Activated T-cell treated with anti-CD3 and anti-CD28 coated beads for 4 hours (primary cell): ENCODE results near the gene FGGY.
A peak's percentile ranks its signal among the peaks of the same experiment; 100 is the strongest.
"Not testable (repeated sequence)": the region's sequence is repeated elsewhere in the genome, so short reads cannot be mapped to it uniquely, and the experiment has no call there.

Source experiments
- DNase-seq: peaks from one replicate; pipeline ENCODE4 v3.0.0-alpha.2; 2020

The FGGY gene

DNA sequence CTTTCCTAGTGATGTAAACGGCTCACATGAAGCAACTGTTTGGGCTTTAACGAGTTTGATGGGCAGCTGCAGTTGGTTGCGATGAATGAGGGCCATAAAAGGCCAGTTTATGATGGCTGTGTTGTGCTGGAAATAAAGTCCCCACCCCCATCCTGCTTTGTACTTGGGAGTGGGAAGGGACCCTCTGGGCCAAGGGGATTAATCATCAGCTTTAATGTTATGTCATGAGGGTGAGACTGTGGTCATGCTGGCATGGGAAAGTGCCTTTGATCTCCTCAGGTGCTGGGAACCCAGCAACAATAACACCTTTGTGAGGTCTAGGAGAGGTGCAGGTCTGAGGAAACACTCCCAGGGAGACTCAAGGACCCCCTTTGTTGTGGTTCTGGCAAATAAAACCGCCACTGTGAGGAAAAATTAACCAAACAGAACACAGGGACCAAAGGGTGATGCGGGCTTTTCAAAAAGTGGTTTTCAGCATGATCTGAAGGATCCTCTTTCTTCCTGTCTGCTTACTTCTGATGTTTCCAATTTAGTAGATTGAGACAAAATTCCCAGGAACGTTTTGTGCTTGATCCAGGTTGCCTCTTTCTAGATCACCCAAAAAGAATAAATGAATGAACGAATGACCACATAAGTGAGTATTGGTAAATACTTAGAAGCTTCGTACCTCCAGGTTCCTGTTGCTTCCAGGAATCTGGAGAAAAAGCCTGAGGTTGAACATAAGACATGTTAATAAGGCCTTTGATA is 260.1 kb downstream of the FGGY start:
- DNase-seq, result no peak

DNA sequence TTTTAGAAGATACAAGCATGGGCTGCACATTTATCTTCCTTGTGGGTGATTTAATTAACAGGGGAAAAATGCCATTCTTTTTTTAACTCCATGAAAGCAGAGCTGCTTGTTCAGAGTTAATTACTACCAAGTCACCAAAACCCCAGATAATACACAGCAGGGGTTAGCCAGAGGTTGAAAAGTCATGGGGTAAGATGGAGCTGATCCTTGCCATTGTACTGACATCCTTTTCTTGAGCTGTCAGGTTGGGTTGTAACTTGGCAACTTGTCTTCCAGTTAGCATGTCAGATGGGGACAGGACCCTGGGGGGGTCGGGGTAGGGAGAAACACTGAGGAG is 260.6 kb downstream of the FGGY start:
- no peak for DNase-seq

DNA sequence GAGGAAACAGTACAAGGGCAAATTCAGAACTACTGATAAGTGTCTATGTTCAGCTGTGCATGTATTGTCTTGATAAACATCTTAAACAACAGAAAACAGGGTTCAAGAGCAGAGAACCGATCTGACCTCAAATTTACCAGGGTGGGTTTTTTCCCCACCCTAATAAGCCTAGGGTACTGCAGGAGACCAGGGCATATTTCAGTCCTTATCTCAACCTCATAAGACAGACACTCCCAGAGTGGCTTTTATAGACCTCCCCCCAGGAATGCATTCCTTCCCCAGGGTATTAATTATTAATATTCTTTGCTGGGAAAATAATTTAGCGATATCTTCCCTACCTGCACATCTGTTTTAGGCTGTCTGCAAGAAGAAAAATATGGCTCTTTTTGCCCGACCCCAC is 261.7 kb downstream of the FGGY start:
- not testable (repeated sequence) for DNase-seq

DNA sequence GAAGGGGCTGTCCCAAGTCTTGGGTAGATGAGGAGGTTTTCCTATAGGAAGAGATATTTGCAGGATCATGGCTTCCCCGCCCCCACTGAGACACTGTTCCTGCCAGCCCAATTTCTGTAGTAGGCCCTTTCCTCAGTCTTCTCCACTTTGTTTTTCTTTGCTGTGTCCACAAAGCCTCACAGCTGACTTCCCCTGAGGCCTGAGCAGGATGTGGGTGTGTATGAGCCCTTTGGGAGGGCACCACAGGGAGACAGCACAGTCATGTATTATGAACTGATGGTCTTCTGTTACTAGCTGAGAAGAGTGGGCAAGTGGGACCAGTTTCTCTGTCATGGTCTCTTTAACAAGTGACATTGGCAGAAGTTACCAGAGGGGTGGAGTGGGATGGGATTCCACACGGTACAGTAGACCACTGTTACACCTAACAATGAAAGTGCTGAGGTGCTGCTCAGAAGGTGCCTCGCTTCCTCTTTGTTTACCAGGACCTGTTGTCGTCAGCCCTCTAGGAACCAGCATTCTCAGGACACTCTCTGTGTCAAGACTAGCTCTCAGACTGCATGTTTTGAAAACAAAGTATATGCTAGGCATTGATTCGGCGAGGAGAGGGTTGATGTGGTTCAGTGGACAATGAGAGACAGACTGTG is 264.0 kb downstream of the FGGY start:
- no peak for DNase-seq

DNA sequence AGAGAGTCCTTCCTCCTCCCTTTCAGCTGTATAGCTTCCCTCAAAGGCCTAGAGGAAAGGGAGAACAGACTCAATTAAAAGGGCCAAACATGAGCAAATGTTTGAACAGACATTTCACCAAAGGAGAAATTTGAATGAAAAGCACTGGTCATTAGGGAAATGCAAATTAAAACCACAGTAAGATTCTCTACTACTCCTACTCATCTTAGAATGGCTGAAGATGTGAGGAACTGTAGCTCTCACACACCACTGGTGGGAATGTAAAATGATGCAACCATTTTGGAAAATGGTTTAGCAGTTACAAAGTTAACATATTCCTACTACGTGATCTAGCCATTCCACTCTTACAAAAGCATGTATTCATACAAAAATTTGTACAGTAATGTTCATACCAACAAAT is 264.9 kb downstream of the FGGY start:
- DNase-seq, result no peak

GRCh38 chr1:59564192-59564891 is 267.4 kb downstream of the FGGY start:
- DNase-seq, result no peak

- DNase-seq, result no peak
Measured at GRCh38 chr1:59565611-59566410, 268.9 kb downstream of the FGGY start.

DNA sequence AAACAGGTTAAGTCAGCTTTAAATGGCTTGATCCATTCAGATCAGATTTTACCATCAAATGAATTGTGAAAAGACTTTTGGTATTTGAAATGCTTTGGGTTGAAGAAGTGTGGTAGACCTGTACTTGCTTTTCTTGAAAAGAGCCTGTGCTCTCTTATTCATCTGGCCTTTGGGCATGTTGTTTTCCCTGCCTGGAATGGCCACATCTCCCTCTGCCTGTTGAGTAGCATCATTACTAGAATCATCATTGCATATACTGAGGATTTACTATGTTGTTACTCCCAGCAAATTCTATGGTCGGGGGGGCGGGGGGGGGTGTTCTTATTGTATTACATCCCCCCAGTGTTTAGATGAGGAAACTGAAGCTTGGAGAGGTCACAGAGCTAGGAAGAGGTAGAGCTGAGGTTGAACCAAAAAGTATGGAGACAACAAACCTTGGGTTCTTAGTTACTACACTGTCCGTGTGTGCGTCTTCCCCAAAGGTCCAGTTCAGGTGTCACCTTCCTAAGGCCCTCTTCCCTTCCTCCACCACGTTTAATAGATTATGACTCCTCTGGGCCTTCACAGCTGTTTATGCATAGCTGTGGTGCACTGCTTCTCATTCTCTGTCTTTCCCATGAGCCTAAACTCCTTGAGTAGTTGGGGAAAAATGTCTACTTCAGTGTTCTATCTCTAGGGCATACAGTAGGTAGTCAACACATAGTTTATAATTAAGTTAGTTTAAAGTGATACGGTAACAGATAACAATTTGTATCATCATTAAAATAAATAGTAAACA is 271.5 kb downstream of the FGGY start:
- DNase-seq, result no peak

DNA sequence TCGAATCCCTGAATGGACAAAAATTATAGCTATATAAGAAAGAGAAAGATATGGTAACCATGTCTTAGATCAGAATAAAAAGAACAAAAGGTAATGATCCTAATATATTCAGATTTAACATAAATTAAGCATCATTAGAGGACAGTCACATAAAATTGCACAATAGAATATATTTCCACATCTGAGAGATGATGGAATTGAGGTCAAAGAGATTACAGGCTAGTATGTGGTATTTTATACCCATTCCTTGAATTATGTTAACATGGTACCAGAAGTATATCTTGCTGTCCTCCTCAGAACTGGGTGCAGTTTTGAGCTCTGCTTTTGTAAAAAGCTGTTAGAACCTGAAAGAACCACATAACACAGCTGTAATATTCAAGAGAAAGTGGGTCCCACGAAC is 272.3 kb downstream of the FGGY start:
- no peak for DNase-seq

- peak; percentile 0 for DNase-seq
Measured at GRCh38 chr1:59570524-59570923, 273.6 kb downstream of the FGGY start.

DNA sequence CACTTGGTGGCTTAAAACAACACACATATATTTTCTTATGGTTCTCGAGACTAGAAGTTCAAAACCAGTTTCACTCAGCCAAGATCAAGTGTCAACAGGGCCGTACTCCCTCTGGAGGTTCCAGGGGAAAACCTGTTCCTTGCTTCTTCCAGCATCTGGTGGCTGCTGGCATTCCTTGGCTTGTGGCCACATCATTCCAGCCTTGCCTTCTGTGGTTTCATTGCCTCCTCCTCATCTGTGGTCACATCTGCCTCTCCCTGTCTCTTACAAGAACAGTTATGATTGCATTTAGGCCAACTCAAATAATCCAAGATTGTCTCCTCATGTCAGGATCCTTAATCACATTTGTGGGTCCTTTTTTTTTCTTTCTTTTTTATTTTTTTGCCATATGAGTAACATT is 277.2 kb downstream of the FGGY start:
- DNase-seq, result no peak

- DNase-seq, result no peak
Measured at GRCh38 chr1:59577774-59578173, 280.9 kb downstream of the FGGY start.

DNA sequence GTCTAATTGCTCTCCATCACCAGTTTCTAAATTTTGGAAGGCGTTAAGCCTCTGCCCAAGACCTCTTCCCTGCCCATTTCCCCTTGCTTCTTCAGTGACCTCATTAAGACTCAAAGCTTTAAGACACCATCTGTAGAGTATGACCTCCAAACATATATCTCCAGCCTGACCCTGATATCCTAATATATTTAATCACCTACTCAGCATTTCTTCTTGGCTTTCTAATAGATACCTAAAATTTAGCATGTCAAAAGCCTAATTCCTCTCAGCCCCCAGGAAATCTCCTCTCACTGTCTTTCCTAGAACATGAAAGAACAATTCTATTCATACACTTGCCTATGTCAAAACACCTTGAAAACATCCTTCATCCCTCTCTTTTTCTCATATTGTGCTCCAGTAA is 282.3 kb downstream of the FGGY start:
- no peak for DNase-seq

- no peak for DNase-seq
Measured at GRCh38 chr1:59580257-59580656, 283.4 kb downstream of the FGGY start.

DNA sequence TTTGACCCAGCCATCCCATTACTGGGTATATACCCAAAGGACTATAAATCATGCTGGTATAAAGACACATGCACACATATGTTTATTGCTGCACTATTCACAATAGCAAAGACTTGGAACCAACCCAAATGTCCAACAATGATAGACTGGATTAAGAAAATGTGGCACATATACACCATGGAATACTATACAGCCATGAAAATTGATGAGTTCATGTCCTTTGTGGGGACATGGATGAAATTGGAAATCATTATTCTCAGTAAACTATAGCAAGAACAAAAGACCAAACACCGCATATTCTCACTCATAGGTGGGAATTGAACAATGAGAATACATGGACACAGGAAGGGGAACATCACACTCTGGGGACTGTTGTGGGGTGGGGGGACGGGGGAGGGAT is 295.5 kb downstream of the FGGY start:
- not testable (repeated sequence) for DNase-seq

GRCh38 chr1:59592924-59593323 is 296.0 kb downstream of the FGGY start:
- no peak for DNase-seq

GRCh38 chr1:59593798-59594790 is 297.2 kb downstream of the FGGY start:
- DNase-seq, result no peak

DNA sequence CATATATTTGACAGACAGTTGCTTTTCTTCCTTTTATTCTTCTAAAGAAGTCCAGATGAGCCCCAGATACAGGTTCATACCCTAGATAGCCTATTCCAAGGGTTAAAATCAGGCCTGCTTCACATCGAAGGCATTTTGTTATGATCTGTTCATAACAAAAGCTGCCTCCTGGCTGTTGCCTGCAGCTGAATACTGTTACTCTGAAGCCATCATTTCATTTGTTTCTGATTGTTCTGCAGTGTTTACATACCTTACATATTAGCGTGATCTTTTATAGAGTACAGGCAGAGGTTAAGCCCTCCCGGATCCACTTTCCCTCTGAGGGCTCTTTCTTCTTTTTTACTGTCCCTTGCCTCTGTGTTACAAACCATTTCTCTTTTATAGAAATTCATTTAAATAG is 298.9 kb downstream of the FGGY start:
- no peak for DNase-seq

- no peak for DNase-seq
Measured at GRCh38 chr1:59596432-59596831, 299.5 kb downstream of the FGGY start.

DNA sequence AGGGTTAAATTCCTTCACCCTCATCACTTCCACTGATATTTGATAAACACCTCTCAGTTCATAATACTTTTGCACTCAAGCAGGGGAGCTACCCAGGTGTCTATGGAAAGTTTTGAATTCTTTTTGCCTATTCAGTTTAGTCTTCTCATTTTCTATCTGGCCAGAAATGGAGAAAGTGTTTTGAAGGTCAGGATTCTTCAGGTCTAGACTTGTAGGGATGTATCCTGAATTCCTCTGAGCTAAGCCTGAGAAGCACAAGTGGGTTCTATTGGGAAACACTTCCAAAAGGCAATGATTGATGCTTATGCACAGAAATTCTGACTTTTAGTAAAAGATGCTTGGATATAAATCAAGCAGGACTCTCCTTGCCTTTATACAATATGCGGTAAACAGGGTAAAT is 300.1 kb downstream of the FGGY start:
- DNase-seq, result no peak

- DNase-seq, result no peak
Measured at GRCh38 chr1:59597420-59598119, 300.7 kb downstream of the FGGY start.
